Activated CD4-positive, alpha-beta T cell treated with anti-CD3 and anti-CD28 coated beads for 36 hours (primary cell): ENCODE results near the gene CTAG2. TPM values are rescaled to one million over a fixed set of nuclear protein-coding genes. Genes with fewer than 3 reads are reported as not detected.

Experiments used
- ATAC-seq: fragments of 200-7000 bp; cut with Tn5 transposase; one replicate; pipeline ENCODE4 v1.10.0; 2021; ENCODE audit warnings: mild to moderate bottlenecking, moderate library complexity
- CTCF ChIA-PET: fragments of 350-600 bp; sonication (Branson Sonifier 250); formaldehyde crosslinking; loops from one replicate; lab custom pipeline; 2021; ENCODE audit warnings: antibody characterized with exemption; lab: Charles Lee
- POLR2A ChIA-PET: fragments of 350-600 bp; sonication (Branson Sonifier 250); formaldehyde crosslinking; loops from one replicate; lab custom pipeline; 2021; ENCODE audit warnings: antibody characterized with exemption, inconsistent platforms; lab: Charles Lee
- DNase-seq: peaks from one replicate; pipeline ENCODE4 v3.0.0-alpha.2; 2020
- H3K27ac Mint-ChIP-seq: one replicate; pipeline ENCODE4 v1.8.0; 2021; ENCODE audit warnings: mixed read lengths
- H3K27me3 Mint-ChIP-seq: one replicate; pipeline ENCODE4 v1.8.0; 2021; ENCODE audit warnings: mixed read lengths
- H3K36me3 Mint-ChIP-seq: one replicate; pipeline ENCODE4 v1.8.0; 2021; ENCODE audit warnings: low read depth, mixed read lengths
- H3K4me1 Mint-ChIP-seq: one replicate; pipeline ENCODE4 v1.8.0; 2021; ENCODE audit warnings: mixed read lengths
- H3K4me3 Mint-ChIP-seq: one replicate; pipeline ENCODE4 v1.8.0; 2021; ENCODE audit warnings: mild to moderate bottlenecking, moderate library complexity, mixed read lengths
- H3K9me3 Mint-ChIP-seq: one replicate; pipeline ENCODE4 v1.8.0; 2021; ENCODE audit warnings: low read depth, mixed read lengths
- intact Hi-C, 2 experiments: fragments of 100-400 bp; cut with DNase I in 1 of 2; cut with micrococcal nuclease in 1 of 2; formaldehyde crosslinking; loops; one replicate each; pipeline versions ENCODE4 v1.14.2 to v1.15.1; 2022 to 2024; cut with DNase I, micrococcal nuclease
- total RNA-seq, 2 experiments: library from RNA; stranded (reverse); gene quantifications; one replicate each; pipeline ENCODE4 v1.2.3, GENCODE V29; 2021

The CTAG2 gene
- total RNA-seq, 2 experiments from 2014 or later: not detected

GRCh38 chrX:154658957-154659356 is 5.6 kb upstream of the CTAG2 start:
- intact Hi-C loops: no loop called here
- ATAC-seq: no peak
- ChIA-PET CTCF (no interaction called here), POLR2A (no interaction called here)
- H3K4me1 Mint-ChIP-seq: peaks cover 3% of the 10 kb centered on the region
- H3K4me3 Mint-ChIP-seq: no peak overlapping the region
- H3K27ac Mint-ChIP-seq: no peak overlapping the region
- no peaks in the 10 kb centered on the region for H3K9me3 Mint-ChIP-seq
- no peaks in the 10 kb centered on the region for H3K27me3 Mint-ChIP-seq
- no peaks in the 10 kb centered on the region for H3K36me3 Mint-ChIP-seq
- DNase-seq: no peak

GRCh38 chrX:154658187-154658586 is 4.8 kb upstream of the CTAG2 start:
- Mint-ChIP-seq H3K4me1 (peaks cover 3% of the 10 kb centered on the region), H3K36me3 (no peaks in the 10 kb centered on the region), H3K9me3 (no peaks in the 10 kb centered on the region), H3K4me3 (no peak overlapping the region), H3K27ac (no peak overlapping the region), H3K27me3 (no peaks in the 10 kb centered on the region)
- ChIA-PET POLR2A (no interaction called here), CTCF (no interaction called here)
- intact Hi-C loops: no loop called here
- no peak for DNase-seq
- ATAC-seq: no peak

DNA sequence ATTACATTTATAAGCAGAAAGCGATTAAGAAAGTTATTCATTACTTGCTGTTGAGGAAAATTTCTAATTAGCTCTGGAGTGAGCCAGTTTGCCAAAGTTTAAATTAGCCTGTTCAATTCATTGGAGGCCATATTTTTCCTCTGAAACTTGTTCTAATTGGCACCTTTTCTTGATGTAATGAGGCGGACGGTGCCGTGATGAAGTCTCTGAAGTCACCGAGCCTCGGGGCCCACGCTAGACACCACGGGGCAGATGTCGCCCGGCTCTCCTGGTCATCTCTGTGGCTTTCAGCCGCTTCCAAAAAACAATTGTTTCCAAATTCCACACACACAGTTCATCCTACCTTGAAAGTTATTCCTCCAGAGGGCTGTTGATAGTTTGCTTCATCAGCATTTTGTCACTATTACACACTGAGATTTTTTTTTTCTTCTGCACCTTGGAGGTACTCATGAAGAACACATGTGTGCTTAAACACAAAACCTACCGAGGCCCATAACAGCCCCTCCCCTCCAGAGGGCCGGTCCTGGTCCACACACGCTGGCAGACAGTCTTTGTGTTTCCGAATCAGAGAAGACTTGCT is 3.9 kb upstream of the CTAG2 start:
- Mint-ChIP-seq H3K27ac (no peak overlapping the region), H3K4me1 (peaks cover 3% of the 10 kb centered on the region), H3K4me3 (no peak overlapping the region), H3K27me3 (no peaks in the 10 kb centered on the region), H3K9me3 (no peaks in the 10 kb centered on the region), H3K36me3 (no peaks in the 10 kb centered on the region)
- ChIA-PET CTCF (no interaction called here), POLR2A (no interaction called here)
- intact Hi-C loops: no loop called here
- ATAC-seq (no peak), DNase-seq (no peak)

DNA sequence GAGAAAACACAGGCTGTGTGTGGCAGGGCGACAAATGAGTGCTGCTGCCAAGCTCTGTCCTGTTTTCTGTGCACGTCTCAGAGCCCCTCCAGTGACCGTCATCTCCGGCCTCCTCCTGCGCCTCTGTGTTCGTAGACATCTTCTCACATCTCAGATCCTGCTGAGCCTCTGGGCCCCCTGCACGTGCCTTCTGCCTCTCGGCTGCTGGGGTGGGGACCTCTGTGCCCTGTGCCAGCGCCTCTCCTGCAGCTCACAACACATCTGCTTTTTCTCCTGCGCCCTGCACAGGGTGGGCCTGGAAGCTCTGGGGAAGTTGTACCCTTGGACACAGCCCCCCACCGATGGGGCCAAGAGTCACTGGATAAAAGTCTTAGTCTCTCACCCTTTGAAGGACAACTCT is 2.4 kb upstream of the CTAG2 start:
- Mint-ChIP-seq H3K27ac (no peak overlapping the region), H3K9me3 (no peaks in the 10 kb centered on the region), H3K27me3 (no peaks in the 10 kb centered on the region), H3K4me1 (no peaks in the 10 kb centered on the region), H3K36me3 (no peaks in the 10 kb centered on the region), H3K4me3 (no peak overlapping the region)
- ChIA-PET POLR2A (no interaction called here), CTCF (no interaction called here)
- intact Hi-C loops: no loop called here
- ATAC-seq (no peak), DNase-seq (no peak)

- ChIA-PET CTCF (no interaction called here), POLR2A (no interaction called here)
Observed at GRCh38 chrX:154655346-154655745, 2.0 kb upstream of the CTAG2 start.

GRCh38 chrX:154654925-154655324 is 1.5 kb upstream of the CTAG2 start:
- intact Hi-C loops: no loop called here
- H3K4me1 Mint-ChIP-seq: no peaks in the 10 kb centered on the region
- ATAC-seq (no peak), DNase-seq (no peak)
- ChIA-PET CTCF (no interaction called here), POLR2A (no interaction called here)
- H3K36me3 Mint-ChIP-seq: no peaks in the 10 kb centered on the region
- H3K27me3 Mint-ChIP-seq: no peaks in the 10 kb centered on the region
- no peaks in the 10 kb centered on the region for H3K9me3 Mint-ChIP-seq
- no peak overlapping the region for H3K27ac Mint-ChIP-seq
- H3K4me3 Mint-ChIP-seq: no peak overlapping the region

More at GRCh38 chrX:154655346-154655745, 2.0 kb upstream of the CTAG2 start:
- no peak for ATAC-seq
- DNase-seq: no peak
- Mint-ChIP-seq H3K4me1 (no peaks in the 10 kb centered on the region), H3K9me3 (no peaks in the 10 kb centered on the region), H3K36me3 (no peaks in the 10 kb centered on the region), H3K4me3 (no peak overlapping the region), H3K27ac (no peak overlapping the region), H3K27me3 (no peaks in the 10 kb centered on the region)
- intact Hi-C loops: no loop called here

DNA sequence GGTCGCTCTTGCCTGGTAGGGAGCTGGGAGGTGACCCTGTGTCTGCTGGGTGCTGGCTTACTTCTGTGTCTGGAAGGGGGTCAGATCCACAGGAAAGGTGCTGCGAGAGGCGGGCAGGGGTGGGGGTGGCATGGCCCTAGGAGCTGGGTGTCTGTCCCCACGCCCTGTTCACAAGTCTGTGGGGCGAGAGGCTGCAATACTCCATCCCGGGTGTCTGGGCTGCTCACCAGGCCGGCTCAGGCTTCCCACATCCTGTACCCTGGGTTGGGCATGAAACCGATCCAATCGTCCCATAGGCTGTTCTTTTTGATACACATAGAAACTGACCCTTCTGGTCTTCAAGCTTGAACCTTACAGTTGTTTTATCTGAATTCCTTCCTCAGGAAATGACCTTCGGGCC is 993 bp upstream of the CTAG2 start:
- H3K27ac Mint-ChIP-seq: no peak overlapping the region
- intact Hi-C loops: no loop called here
- DNase-seq: no peak

GRCh38 chrX:154653048-154653401 is 354 bp downstream of the CTAG2 start:
- intact Hi-C loops: no loop called here
- DNase-seq: no peak
- Mint-ChIP-seq H3K36me3 (no peaks in the 10 kb centered on the region), H3K27me3 (no peaks in the 10 kb centered on the region), H3K27ac (no peak overlapping the region), H3K9me3 (no peaks in the 10 kb centered on the region), H3K4me1 (no peaks in the 10 kb centered on the region), H3K4me3 (no peak overlapping the region)
- POLR2A ChIA-PET: no interaction called here
- CTCF ChIA-PET: no interaction called here
- ATAC-seq: no peak

More for the DNA sequence above, 993 bp upstream of the CTAG2 start:
- H3K27me3 Mint-ChIP-seq: no peaks in the 10 kb centered on the region
- POLR2A ChIA-PET: no interaction called here
- ATAC-seq: no peak
- H3K9me3 Mint-ChIP-seq: no peaks in the 10 kb centered on the region
- no peaks in the 10 kb centered on the region for H3K36me3 Mint-ChIP-seq
- no peak overlapping the region for H3K4me3 Mint-ChIP-seq
- CTCF ChIA-PET: no interaction called here
- no peaks in the 10 kb centered on the region for H3K4me1 Mint-ChIP-seq

- Mint-ChIP-seq H3K4me1 (no peaks in the 10 kb centered on the region), H3K27me3 (no peaks in the 10 kb centered on the region), H3K27ac (no peak overlapping the region), H3K9me3 (no peaks in the 10 kb centered on the region), H3K36me3 (no peaks in the 10 kb centered on the region), H3K4me3 (no peak overlapping the region)
- CTCF ChIA-PET: no interaction called here
- ATAC-seq (no peak), DNase-seq (no peak)
- intact Hi-C loops: no loop called here
- POLR2A ChIA-PET: no interaction called here
Observed at GRCh38 chrX:154652311-154653047, 900 bp downstream of the CTAG2 start.

DNA sequence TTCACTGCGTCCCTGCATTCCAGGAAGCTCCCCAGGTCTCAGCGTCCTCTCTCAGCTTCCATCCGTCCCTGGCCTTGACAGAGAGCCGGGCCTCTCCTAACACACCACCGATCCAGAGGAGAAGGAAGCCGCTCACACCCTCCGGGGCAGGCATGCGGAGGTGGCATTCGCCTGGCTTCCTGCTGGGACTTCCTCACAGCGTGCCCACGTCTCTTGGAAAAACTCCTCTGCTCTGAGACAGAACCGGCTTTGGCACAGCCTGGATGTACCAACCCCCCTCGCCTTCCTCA is 3.2 kb downstream of the CTAG2 start:
- CTCF ChIA-PET: no interaction called here
- H3K4me3 Mint-ChIP-seq: no peak overlapping the region
- no peaks in the 10 kb centered on the region for H3K27me3 Mint-ChIP-seq
- ATAC-seq (no peak), DNase-seq (no peak)
- intact Hi-C loops: no loop called here
- H3K27ac Mint-ChIP-seq: no peak overlapping the region
- H3K36me3 Mint-ChIP-seq: no peaks in the 10 kb centered on the region
- POLR2A ChIA-PET: no interaction called here
- H3K9me3 Mint-ChIP-seq: no peaks in the 10 kb centered on the region
- no peaks in the 10 kb centered on the region for H3K4me1 Mint-ChIP-seq

- Mint-ChIP-seq H3K4me1 (no peaks in the 10 kb centered on the region), H3K27ac (no peak overlapping the region), H3K9me3 (no peaks in the 10 kb centered on the region), H3K36me3 (no peaks in the 10 kb centered on the region), H3K4me3 (no peak overlapping the region), H3K27me3 (no peaks in the 10 kb centered on the region)
- no peak for ATAC-seq
- intact Hi-C loops: no loop called here
- POLR2A ChIA-PET: no interaction called here
- no peak for DNase-seq
- CTCF ChIA-PET: no interaction called here
Observed at GRCh38 chrX:154649503-154650220, 3.7 kb downstream of the CTAG2 start.

- Mint-ChIP-seq H3K27me3 (no peaks in the 10 kb centered on the region), H3K36me3 (no peaks in the 10 kb centered on the region), H3K9me3 (no peaks in the 10 kb centered on the region), H3K27ac (no peak overlapping the region), H3K4me1 (no peaks in the 10 kb centered on the region), H3K4me3 (no peak overlapping the region)
- ChIA-PET CTCF (no interaction called here), POLR2A (no interaction called here)
- ATAC-seq (no peak), DNase-seq (no peak)
- intact Hi-C loops: no loop called here
Observed at GRCh38 chrX:154648931-154649330, 4.4 kb downstream of the CTAG2 start.
